Naive B cell (primary cell): ENCODE measurements around the gene TTYH2. TPM values are rescaled to one million over a fixed set of nuclear protein-coding genes. Genes with fewer than 3 reads are reported as not detected.

Source experiments
- ATAC-seq, 2 donors: fragments of 150-1000 bp; cut with Tn5 transposase; 2 replicates each; pipeline ENCODE4 v1.10.0; 2021; ENCODE audit warnings: low read depth in 2 of 2, mild to moderate bottlenecking in 2 of 2, moderate library complexity in 2 of 2
- DNase-seq: peaks from one replicate; pipeline ENCODE4 v3.0.0; 2022
- H3K27ac Mint-ChIP-seq, 6 donors: one replicate each; pipeline ENCODE4 v1.8.0; 2020 to 2022; ENCODE audit warnings: mild to moderate bottlenecking in 6 of 6, mixed read lengths in 6 of 6, moderate library complexity in 5 of 6, inconsistent platforms in 2 of 6
- H3K27me3 Mint-ChIP-seq, 3 donors: one replicate each; pipeline ENCODE4 v1.8.0; 2021 to 2022; ENCODE audit warnings: mixed read lengths in 3 of 3, mild to moderate bottlenecking in 1 of 3
- H3K36me3 Mint-ChIP-seq, 2 donors: one replicate each; pipeline ENCODE4 v1.8.0; 2020 to 2022; ENCODE audit warnings: mixed read lengths in 2 of 2, inconsistent platforms in 1 of 2, mild to moderate bottlenecking in 1 of 2
- H3K4me1 Mint-ChIP-seq, 3 donors: one replicate each; pipeline ENCODE4 v1.8.0; 2020 to 2022; ENCODE audit warnings: mixed read lengths in 3 of 3, inconsistent platforms in 1 of 3, mild to moderate bottlenecking in 1 of 3, moderate library complexity in 1 of 3
- H3K4me3 Mint-ChIP-seq, 8 donors: one replicate each; pipeline ENCODE4 v1.8.0; 2020 to 2022; ENCODE audit warnings: mild to moderate bottlenecking in 8 of 8, mixed read lengths in 8 of 8, moderate library complexity in 8 of 8, inconsistent platforms in 2 of 8
- H3K9me3 Mint-ChIP-seq, 7 donors: one replicate each; pipeline ENCODE4 v1.8.0; 2020 to 2022; ENCODE audit warnings: mixed read lengths in 7 of 7, mild to moderate bottlenecking in 5 of 7, inconsistent platforms in 2 of 7, moderate library complexity in 1 of 7
- polyA plus RNA-seq, 6 donors: library from polyadenylated mRNA; unstranded; fragments of 300-500 nt; fragmentation: Illumina TruSeq; gene quantifications; one replicate each; pipeline ENCODE4 v1.2.3, GENCODE V29; 2021; ENCODE audit warnings: low read depth in 6 of 6

Gene TTYH2
- polyA plus RNA-seq, 6 donors from 2014 or later, result 0.57 to 2.0 (median 1.1) TPM

DNA sequence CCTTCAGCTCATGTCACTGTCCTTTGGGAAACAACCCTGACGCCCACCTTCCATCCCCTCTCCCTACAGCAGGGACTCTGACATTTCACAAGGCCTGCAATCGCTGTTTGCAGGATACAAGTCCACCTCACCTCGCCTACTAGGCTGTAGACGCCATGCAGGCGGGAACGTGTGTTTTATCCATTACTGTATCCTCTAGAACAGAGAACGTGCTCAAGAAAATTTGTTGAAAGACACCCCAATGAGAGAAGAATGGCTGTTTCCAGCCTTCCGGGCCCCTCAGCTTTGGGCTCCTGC lies 1.5 kb upstream of the TTYH2 start:
- Mint-ChIP-seq H3K4me1 (peaks cover 30 to 69% (median 51%) of the 10 kb centered on the region in 3 donors), H3K4me3 (peak overlapping the region; percentile 82 to 96 (median 90))
- ATAC-seq, result no peak

DNA sequence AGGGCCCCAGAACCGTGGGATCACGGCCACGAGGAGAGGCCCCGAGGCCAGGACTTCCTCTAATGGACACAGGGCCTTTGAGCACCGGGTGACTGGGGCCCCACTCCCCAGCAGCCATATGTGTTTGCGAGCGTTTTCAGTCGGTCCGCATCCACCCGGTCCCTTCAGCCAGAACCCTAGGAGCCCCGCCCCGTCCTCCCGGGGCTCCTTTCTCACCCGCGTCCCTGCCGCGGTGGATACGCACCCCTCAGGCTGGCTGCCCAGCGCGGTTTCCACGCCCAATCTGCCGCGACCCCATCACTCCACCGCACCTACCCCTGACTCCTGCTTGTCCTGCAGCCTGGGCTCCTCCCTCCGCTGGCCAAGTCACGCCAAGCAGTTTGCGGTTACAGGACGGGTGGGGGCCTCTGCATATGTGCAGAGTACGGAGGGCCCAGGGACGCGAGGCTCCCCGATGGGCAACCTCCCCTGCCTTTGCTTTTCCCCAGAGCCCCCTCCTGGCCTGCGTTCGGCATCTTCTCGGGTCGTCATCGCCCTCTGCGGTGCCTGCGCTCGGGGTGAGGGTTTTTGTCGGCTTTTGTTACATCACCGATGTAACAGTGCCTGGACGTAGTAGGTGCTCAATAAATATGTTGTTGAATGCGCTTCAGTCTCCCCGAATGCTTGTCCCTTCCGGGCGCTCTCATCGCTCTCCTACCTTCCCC lies 1.0 kb upstream of the TTYH2 start:
- Mint-ChIP-seq H3K36me3 (peaks cover 0 to 3% of the 10 kb centered on the region in 2 donors), H3K4me3 (peak overlapping the region; percentile 82 to 96 (median 90)), H3K9me3 (no peaks in the 10 kb centered on the region), H3K27me3 (no peaks in the 10 kb centered on the region), H3K27ac (peak overlapping the region; percentile 22 to 95 (median 70)), H3K4me1 (peaks cover 33 to 67% (median 55%) of the 10 kb centered on the region in 3 donors)
- DNase-seq, result no peak
- peak; percentile 6 to 7 for ATAC-seq

More for the DNA sequence above, 1.5 kb upstream of the TTYH2 start:
- Mint-ChIP-seq H3K36me3 (peaks cover 0 to 3% of the 10 kb centered on the region in 2 donors), H3K9me3 (no peaks in the 10 kb centered on the region), H3K27ac (peak overlapping the region in 3 of 6 donors; percentile 8 to 83 (median 80)), H3K27me3 (no peaks in the 10 kb centered on the region)
- no peak for DNase-seq

DNA sequence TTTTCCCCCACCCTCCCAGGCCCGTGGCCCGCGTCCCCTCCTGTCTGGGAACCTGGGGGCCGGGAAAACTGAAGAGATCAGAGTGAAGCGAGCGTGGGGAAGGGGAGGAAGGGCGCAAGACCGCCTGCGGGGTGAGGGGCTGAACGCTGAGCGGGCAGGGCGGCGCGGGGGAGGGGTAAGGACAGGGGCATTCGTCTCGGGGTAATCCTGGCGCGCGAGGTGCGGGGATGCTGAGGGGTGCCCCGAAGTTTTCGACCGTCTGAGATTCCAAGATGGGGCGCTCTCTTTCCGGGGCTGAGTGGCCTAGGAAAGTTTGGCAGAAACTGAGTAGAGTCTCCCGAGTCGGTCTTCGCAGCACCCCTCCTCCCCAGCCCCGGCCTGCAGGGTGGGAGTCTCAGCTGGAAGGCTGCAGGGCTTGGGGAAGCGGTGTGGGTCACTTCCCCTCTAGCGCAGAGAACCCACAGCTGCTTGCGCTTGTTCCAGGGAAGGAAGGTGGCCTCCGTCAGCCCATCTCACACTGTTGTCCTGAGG lies 555 bp downstream of the TTYH2 start:
- Mint-ChIP-seq H3K9me3 (no peaks in the 10 kb centered on the region), H3K4me1 (peaks cover 33 to 59% (median 52%) of the 10 kb centered on the region in 3 donors), H3K27me3 (no peaks in the 10 kb centered on the region), H3K4me3 (peak overlapping the region; percentile 82 to 95 (median 87)), H3K36me3 (no peaks in the 10 kb centered on the region), H3K27ac (peak overlapping the region in 4 of 6 donors; percentile 34 to 95 (median 83))
- DNase-seq (no peak), ATAC-seq (peak in 1 of 2 donors; percentile 11)

DNA sequence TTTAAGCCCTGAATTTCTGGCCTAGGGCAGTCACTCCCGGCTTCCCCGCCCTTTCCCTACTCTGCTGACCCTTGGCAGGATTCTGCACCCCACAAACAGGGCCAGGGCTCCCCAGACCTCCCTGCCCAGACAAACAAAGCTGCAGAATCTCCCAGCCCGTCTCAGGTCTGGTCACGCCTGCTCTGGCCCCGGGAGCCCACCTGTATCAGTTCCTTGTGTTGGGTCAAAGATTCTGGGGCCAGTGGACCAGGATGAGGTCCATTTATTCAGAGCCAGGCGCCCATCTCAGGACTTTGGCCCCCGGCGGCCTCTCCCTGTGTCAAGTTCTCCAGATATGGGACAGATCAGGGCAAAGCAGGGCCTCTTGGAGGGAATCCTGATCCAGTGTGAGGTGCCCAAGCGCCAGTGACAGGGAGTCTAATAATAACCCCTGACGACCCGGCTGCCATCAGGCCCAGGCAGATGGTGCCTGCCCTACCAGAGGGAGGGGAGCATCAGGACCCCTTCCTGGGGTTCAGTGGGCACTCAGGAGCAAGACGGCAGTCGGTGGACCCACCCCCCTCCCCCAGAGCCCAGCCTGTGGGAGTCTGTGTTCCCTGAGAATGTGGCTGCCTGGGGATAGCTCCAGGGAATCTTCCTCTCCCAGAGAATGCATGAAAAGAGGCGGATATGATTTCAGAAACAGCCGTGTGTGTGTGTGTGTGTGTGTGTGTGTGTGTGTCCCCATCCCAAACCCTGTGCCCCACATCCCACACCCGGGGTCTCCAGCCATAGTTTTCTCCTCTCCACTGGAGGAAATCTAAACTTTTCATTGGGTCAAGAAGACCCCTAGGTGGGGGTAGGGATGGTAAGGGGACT lies 1.3 kb downstream of the TTYH2 start:
- Mint-ChIP-seq H3K27me3 (no peaks in the 10 kb centered on the region), H3K4me3 (peak overlapping the region; percentile 82 to 95 (median 87)), H3K36me3 (no peaks in the 10 kb centered on the region), H3K9me3 (peaks cover 0 to 3% (median 0%) of the 10 kb centered on the region in 7 donors), H3K27ac (peak overlapping the region in 4 of 6 donors; percentile 27 to 95 (median 62)), H3K4me1 (peaks cover 33 to 56% (median 49%) of the 10 kb centered on the region in 3 donors)
- ATAC-seq (no peak), DNase-seq (no peak)

DNA sequence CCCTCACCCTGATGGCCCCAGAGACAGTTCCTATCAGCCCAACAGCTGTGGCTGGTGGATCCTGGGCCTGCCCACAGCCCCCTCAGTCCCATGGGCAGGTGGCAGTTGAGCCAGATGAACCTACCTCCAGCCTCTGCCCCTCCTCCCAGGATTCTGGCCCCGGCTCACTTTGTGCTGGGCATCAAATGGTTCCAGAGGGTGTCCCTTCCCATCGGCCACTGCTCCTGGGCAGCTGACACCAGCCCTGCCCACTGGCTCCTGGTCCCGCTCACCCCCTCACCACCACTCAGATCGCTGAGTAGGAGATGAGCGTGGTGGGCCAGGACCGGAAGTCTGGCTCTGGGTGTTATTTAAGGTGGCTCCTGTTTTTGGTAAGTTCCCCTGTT lies 2.0 kb downstream of the TTYH2 start:
- ATAC-seq, result no peak
- Mint-ChIP-seq H3K4me3 (peak overlapping the region in 5 of 8 donors; percentile 15 to 84 (median 37)), H3K27ac (peak overlapping the region in 1 of 6 donors; percentile 42)

DNA sequence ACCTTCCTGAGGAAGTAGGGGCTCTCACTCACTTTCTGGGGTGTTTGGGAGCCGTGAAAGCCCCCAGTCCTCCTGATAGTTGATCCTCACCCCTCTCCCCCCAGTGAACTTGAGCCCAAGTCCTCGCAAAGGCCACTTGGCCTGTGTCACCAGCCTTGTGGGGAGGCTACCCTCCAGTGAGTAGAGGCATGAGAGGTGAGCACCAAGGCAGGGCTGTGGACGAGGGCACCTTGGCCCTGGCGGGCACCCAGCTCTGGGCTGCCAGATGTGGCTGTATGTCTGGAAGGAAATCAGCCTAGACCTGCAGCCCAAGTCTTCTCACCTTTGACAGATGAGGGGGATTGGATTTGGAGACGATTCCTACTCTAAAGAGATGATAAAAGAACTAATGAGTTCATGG lies 3.1 kb downstream of the TTYH2 start:
- DNase-seq, result no peak
- no peaks in the 10 kb centered on the region for H3K36me3 Mint-ChIP-seq
- H3K4me1 Mint-ChIP-seq, result peaks cover 28 to 46% (median 41%) of the 10 kb centered on the region in 3 donors
- no peaks in the 10 kb centered on the region for H3K27me3 Mint-ChIP-seq
- ATAC-seq, result no peak
- H3K4me3 Mint-ChIP-seq, result peak overlapping the region in 2 of 8 donors; percentile 44 to 80
- H3K27ac Mint-ChIP-seq, result peak overlapping the region in 1 of 6 donors; percentile 56
- H3K9me3 Mint-ChIP-seq, result peaks cover 0 to 5% (median 0%) of the 10 kb centered on the region in 7 donors

More for the DNA sequence above, 2.0 kb downstream of the TTYH2 start:
- DNase-seq, result no peak
- Mint-ChIP-seq H3K4me1 (peaks cover 32 to 51% (median 47%) of the 10 kb centered on the region in 3 donors), H3K9me3 (peaks cover 0 to 5% (median 0%) of the 10 kb centered on the region in 7 donors), H3K27me3 (no peaks in the 10 kb centered on the region), H3K36me3 (no peaks in the 10 kb centered on the region)

DNA sequence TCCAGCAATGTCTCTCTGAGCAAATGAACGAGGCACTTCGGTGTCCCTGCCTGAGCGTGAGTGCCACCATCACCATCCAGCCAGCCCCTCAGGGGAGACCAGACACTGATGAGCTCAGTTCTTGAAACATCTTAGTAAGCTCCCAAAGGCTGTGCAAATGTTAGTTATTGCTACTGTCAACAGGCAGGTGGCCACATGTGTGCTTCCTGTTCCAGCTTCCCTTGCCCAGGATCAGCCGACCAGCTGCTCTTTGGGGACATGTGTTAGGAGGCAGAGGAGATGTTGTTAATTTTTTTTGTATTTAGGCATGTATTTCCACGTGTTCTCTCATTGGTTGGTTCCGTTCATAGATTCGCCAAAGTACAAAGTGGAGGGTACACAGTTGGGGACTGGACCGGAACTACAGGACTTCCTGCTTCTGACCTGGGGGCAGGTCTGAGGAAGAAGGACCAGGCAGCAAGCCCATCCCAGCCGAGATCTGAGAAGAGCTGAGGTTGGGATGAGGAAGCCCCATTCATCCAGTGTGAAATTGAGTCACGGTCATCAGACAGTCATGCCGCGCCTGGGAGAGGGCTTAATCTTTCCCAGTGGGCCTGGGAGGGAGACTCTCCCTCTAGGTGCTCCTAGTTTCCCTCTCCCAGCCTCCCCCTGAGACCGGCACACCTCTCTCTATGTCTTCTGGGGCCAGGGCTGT lies 3.8 kb downstream of the TTYH2 start:
- DNase-seq (no peak), ATAC-seq (no peak)
- H3K4me3 Mint-ChIP-seq, result no peak overlapping the region
- H3K9me3 Mint-ChIP-seq, result peaks cover 0 to 5% (median 0%) of the 10 kb centered on the region in 7 donors
- no peak overlapping the region for H3K27ac Mint-ChIP-seq
- no peaks in the 10 kb centered on the region for H3K27me3 Mint-ChIP-seq
- no peaks in the 10 kb centered on the region for H3K36me3 Mint-ChIP-seq
- peaks cover 24 to 40% (median 35%) of the 10 kb centered on the region in 3 donors for H3K4me1 Mint-ChIP-seq

DNA sequence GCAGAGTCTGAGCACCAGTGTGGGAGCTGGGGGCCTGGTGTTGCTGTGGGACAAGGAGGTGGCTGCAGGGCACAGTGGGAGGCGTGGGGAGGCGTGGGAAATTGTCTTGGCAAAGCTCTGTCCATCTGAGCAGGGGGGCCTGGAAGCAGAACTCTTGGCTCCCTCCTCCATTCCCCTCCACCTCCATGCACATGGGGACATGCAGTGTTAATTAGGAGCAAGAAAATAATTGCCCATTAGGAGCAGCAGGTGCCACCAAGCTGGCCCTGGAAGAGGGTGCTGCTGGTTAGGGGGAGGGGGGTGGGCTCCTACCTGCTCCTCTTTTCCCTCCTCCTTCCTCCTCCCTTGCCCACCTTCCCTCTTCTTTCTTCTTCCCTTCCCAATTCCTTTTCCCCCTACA lies 4.5 kb downstream of the TTYH2 start:
- no peak for ATAC-seq
- H3K4me1 Mint-ChIP-seq, result peaks cover 17 to 33% (median 30%) of the 10 kb centered on the region in 3 donors
- no peak overlapping the region for H3K27ac Mint-ChIP-seq
- DNase-seq, result no peak
- H3K4me3 Mint-ChIP-seq, result no peak overlapping the region
- H3K36me3 Mint-ChIP-seq, result no peaks in the 10 kb centered on the region
- H3K9me3 Mint-ChIP-seq, result peaks cover 0 to 5% (median 0%) of the 10 kb centered on the region in 7 donors
- no peaks in the 10 kb centered on the region for H3K27me3 Mint-ChIP-seq

DNA sequence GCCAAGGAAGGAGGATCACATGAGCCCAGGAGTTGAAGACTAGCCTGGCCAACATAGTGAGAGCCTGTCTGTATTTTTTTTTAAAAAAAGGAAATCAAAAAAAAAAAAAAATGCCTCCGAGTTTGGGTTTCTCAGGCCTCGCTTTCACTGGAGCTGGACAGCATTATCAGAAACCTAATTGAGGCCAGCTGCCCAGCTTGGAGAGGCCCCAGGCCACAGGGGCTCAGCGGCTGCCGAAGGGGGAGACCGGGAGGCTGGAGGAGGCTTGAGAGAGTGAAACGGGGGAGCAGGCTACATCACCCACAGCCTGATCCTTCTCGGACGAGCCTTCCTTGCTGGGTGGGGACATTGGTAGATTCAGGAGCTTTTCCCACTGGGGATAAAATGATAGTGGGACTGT lies 5.1 kb downstream of the TTYH2 start:
- Mint-ChIP-seq H3K36me3 (no peaks in the 10 kb centered on the region), H3K27ac (no peak overlapping the region), H3K4me3 (peak overlapping the region in 1 of 8 donors; percentile 15), H3K27me3 (no peaks in the 10 kb centered on the region), H3K4me1 (peaks cover 13 to 28% (median 25%) of the 10 kb centered on the region in 3 donors), H3K9me3 (peaks cover 0 to 5% (median 0%) of the 10 kb centered on the region in 7 donors)
- DNase-seq (no peak), ATAC-seq (no peak)

DNA sequence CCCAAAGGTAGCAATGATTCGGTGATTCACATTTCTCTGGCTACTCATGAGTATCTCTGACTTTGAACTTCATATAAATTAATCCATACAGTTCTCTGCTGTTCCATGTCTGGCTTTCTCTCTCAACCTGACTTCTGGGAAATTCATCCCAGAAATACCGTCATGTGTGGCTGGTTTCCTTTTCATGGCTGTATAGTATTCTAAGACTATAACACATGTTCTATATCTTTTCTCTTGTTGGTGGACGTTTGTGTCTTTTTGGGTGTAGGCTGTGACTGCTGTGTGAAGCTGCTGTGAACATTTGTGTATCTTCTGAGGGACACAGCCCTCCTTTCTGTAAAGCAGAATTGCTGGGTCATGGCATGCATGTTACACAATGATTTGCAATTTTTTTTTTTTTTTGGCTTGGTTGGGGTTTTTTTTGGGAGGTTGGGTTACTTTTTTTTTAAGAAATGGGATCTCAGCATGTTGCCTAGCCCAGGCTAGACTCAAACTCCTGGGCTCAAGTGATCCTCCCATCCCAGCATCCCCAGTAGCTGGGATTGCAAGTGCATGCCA lies 6.3 kb downstream of the TTYH2 start:
- H3K27me3 Mint-ChIP-seq, result no peaks in the 10 kb centered on the region
- no peak for DNase-seq
- no peak for ATAC-seq
- peak overlapping the region in 1 of 8 donors; percentile 28 for H3K4me3 Mint-ChIP-seq
- H3K36me3 Mint-ChIP-seq, result no peaks in the 10 kb centered on the region
- H3K4me1 Mint-ChIP-seq, result peaks cover 7 to 17% (median 16%) of the 10 kb centered on the region in 3 donors
- no peak overlapping the region for H3K27ac Mint-ChIP-seq
- H3K9me3 Mint-ChIP-seq, result peaks cover 0 to 5% (median 0%) of the 10 kb centered on the region in 7 donors

DNA sequence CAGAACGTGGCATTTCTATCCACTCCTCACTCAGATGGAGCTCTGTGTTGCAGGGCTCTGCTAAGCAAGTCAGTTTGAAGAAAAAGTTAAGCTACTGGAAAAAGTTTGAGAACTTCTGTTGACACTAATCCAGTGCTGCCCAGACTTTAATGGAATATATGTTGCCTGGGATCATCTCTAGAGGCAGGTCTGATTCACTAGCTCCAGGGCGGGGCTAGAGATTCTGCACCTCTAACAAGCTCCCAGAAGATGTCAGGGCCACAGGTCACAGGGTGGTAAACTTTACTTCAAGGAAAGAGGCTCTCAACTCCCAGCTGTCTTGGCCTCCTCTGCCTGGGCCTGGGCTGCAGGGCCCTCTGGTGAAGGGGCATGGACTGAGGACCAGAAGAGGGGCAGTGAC lies 6.8 kb downstream of the TTYH2 start:
- Mint-ChIP-seq H3K27ac (no peak overlapping the region), H3K36me3 (peaks cover 0 to 1% of the 10 kb centered on the region in 2 donors), H3K4me1 (peaks cover 7 to 14% (median 12%) of the 10 kb centered on the region in 3 donors), H3K9me3 (peaks cover 0 to 5% (median 1%) of the 10 kb centered on the region in 7 donors), H3K27me3 (no peaks in the 10 kb centered on the region), H3K4me3 (no peak overlapping the region)
- no peak for DNase-seq
- no peak for ATAC-seq

DNA sequence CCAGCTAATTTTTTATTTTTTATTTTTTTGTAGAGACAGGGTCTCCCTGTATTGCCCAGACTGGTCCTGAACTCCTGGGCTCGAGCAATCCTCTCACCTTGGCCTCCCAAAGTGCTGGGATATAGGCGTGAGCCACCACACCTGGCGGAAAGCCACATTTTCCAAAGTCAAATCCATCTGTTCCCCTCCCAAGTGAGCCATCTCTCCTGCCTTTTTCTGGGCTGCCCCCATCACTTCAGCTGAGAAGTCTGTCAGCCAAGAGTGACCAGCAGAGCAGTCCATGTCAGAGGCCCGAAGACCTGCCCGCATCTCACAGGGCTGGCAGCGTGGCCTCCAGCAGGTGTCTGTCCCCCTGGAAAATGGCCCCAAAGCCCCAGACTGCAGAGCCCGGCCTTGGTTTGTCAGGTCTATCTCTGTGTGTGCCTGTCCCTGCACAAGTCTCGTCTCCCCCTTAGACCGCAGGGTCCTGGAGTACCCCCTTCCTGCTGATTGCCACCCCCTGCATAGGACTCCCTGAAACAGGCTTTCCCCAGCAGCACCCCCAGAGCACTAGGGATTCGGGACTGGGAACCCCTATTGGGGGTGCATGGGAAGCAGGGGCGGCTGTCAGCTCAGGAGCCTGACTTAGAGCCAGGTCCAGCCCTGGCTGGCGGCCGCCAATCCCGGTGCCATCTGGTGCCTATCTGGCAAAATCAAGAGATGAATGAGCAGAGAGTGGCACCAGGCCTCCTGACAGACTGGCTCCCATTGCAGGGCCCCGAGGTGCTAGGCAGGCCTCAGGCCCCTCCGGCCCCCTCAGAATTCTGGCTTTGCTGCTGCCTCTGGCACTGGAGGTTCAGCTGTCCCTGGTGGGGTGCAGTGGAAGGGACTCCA lies 7.8 kb downstream of the TTYH2 start:
- Mint-ChIP-seq H3K9me3 (peaks cover 0 to 5% (median 1%) of the 10 kb centered on the region in 7 donors), H3K36me3 (peaks cover 0 to 11% of the 10 kb centered on the region in 2 donors), H3K27ac (no peak overlapping the region), H3K4me1 (peaks cover 6 to 9% (median 7%) of the 10 kb centered on the region in 3 donors), H3K4me3 (peak overlapping the region in 1 of 8 donors; percentile 40), H3K27me3 (no peaks in the 10 kb centered on the region)
- DNase-seq, result no peak
- ATAC-seq, result no peak
